Endodermal cell (in vitro differentiated cells): ENCODE measurements around the gene CRTC1. TPM values are rescaled to one million over a fixed set of nuclear protein-coding genes. Genes with fewer than 3 reads are reported as not detected.

Source experiments
- DNase-seq: peaks from one replicate; pipeline ENCODE4 v3.0.0-alpha.2; 2017
- H3K27ac ChIP-seq: 2 replicates; pipeline ENCODE4 v1.5.1; 2013; ENCODE audit warnings: mild to moderate bottlenecking, low read depth, low read length, moderate library complexity
- H3K27me3 ChIP-seq: 2 replicates; pipeline ENCODE4 v1.6.1; 2013; ENCODE audit warnings: mild to moderate bottlenecking, low read length, moderate library complexity; ENCODE audit not compliant: insufficient read depth, control insufficient read depth, poor library complexity, severe bottlenecking
- H3K36me3 ChIP-seq: 2 replicates; pipeline ENCODE4 v1.7.0; 2013; ENCODE audit warnings: mild to moderate bottlenecking, low read length, moderate library complexity; ENCODE audit not compliant: control insufficient read depth, insufficient read depth
- H3K4me1 ChIP-seq: one replicate; pipeline ENCODE4 v1.7.0; 2013; ENCODE audit warnings: low read length; ENCODE audit not compliant: control insufficient read depth, insufficient read depth
- H3K4me3 ChIP-seq: 2 replicates; pipeline ENCODE4 v1.5.1; 2013; ENCODE audit warnings: mild to moderate bottlenecking, low read length, moderate library complexity
- H3K9ac ChIP-seq: 2 replicates; pipeline ENCODE4 v1.6.1; 2013; ENCODE audit warnings: mild to moderate bottlenecking, low read length, moderate library complexity; ENCODE audit not compliant: poor library complexity, severe bottlenecking; ENCODE audit errors: extremely low read depth
- H3K9me3 ChIP-seq: 2 replicates; pipeline ENCODE4 v1.6.1; 2013; ENCODE audit warnings: mild to moderate bottlenecking, low read length, moderate library complexity; ENCODE audit not compliant: control insufficient read depth
- H3K27ac Mint-ChIP-seq: 2 replicates; pipeline ENCODE4 v1.8.0; 2020; ENCODE audit warnings: mixed read lengths
- H3K27me3 Mint-ChIP-seq: 2 replicates; pipeline ENCODE4 v1.8.0; 2021; ENCODE audit warnings: mild to moderate bottlenecking, mixed read lengths; ENCODE audit not compliant: insufficient read depth
- H3K36me3 Mint-ChIP-seq: 2 replicates; pipeline ENCODE4 v1.8.0; 2020; ENCODE audit warnings: low read depth, mixed read lengths
- H3K4me1 Mint-ChIP-seq: 2 replicates; pipeline ENCODE4 v1.8.0; 2020; ENCODE audit warnings: mixed read lengths
- H3K4me3 Mint-ChIP-seq: 2 replicates; pipeline ENCODE4 v1.8.0; 2020; ENCODE audit warnings: mild to moderate bottlenecking, moderate library complexity, mixed read lengths
- H3K9me3 Mint-ChIP-seq: 2 replicates; pipeline ENCODE4 v1.8.0; 2020; ENCODE audit warnings: mild to moderate bottlenecking, mixed read lengths
- CTCF ChIP-seq: fragments of 200-600 bp; sonication (generic); conservative IDR thresholded peaks from 2 replicates; pipeline ENCODE4 v1.5.0; 2021; ENCODE audit warnings: antibody characterized with exemption, mild to moderate bottlenecking
- WGBS, 2 experiments: methylation state at CpG; one replicate each; pipeline versions ENCODE4 v1.1.5 to v1.1.7; 2013; ENCODE audit warnings: missing lambda C conversion rate in 2 of 2, mixed read lengths in 1 of 2; ENCODE audit not compliant: insufficient coverage in 1 of 2, insufficient read length in 1 of 2; 5-methylcytosine and 5-hydroxymethylcytosine counted together
- total RNA-seq, 2 donors: library from RNA; stranded (reverse); fragmentation: NEBNext Ultra II Directional in 1 of 2; extraction: Animal tissue kit (Norgen Biotek cat#: 25700) in 1 of 2; gene quantifications; 2 replicates in 1 of 2; 3 replicates in 1 of 2; pipeline ENCODE4 v1.2.1, GENCODE V29; 2021

The CRTC1 gene
- total RNA-seq, 2 donors from 2014 or later = 26.6 to 29.7 TPM

DNA sequence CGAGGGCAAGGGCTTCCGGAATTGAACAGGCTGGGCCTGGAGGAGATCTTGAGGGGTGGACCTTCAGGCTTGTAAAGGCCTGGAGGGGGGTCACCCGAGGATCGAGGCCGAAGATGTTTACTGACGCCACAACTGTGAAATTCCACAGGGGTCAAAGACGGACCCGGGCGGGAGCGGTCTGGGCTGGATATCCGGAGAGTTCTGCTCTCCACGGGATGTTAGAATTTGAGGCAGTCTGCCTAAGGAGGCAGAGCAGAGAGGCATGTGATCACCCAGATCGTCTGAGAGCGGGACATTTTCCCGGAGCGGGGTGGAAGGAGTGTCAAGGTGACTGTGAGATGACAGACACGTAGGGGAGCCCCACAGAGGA, 33.5 kb upstream of the CRTC1 start:
- H3K27ac ChIP-seq = peak overlapping the region; percentile 85
- peaks cover 24% of the 10 kb centered on the region for H3K4me1 ChIP-seq
- H3K9me3 ChIP-seq = no peaks in the 10 kb centered on the region
- Mint-ChIP-seq H3K36me3 (peaks cover 1% of the 10 kb centered on the region), H3K27ac (peak overlapping the region; percentile 92), H3K4me3 (peak overlapping the region; percentile 31), H3K27me3 (no peaks in the 10 kb centered on the region), H3K4me1 (peaks cover 35% of the 10 kb centered on the region), H3K9me3 (no peaks in the 10 kb centered on the region)
- WGBS, 2 experiments = 28 to 46% methylated on average over 17 of the region's 17 CpGs
- peak overlapping the region; percentile 51 for H3K4me3 ChIP-seq
- no peaks in the 10 kb centered on the region for H3K27me3 ChIP-seq
- peak; percentile 85 for DNase-seq
- no peaks in the 10 kb centered on the region for H3K36me3 ChIP-seq
- no peak overlapping the region for H3K9ac ChIP-seq
- TF ChIP-seq CTCF = no peak

GRCh38 chr19:18650468-18651041, 32.9 kb upstream of the CRTC1 start:
- peaks cover 1% of the 10 kb centered on the region for H3K36me3 Mint-ChIP-seq
- no peaks in the 10 kb centered on the region for H3K9me3 ChIP-seq
- H3K27me3 ChIP-seq = no peaks in the 10 kb centered on the region
- H3K9me3 Mint-ChIP-seq = no peaks in the 10 kb centered on the region
- peaks cover 35% of the 10 kb centered on the region for H3K4me1 Mint-ChIP-seq
- H3K4me1 ChIP-seq = peaks cover 24% of the 10 kb centered on the region
- no peak for TF ChIP-seq CTCF
- no peak overlapping the region for H3K4me3 ChIP-seq
- H3K27ac ChIP-seq = peak overlapping the region; percentile 85
- 57 to 74% methylated on average over 25 to 34 of the region's 34 CpGs for WGBS, 2 experiments
- DNase-seq = peak; percentile 66
- peak overlapping the region; percentile 31 for H3K4me3 Mint-ChIP-seq
- H3K27me3 Mint-ChIP-seq = no peaks in the 10 kb centered on the region
- H3K9ac ChIP-seq = no peak overlapping the region
- no peaks in the 10 kb centered on the region for H3K36me3 ChIP-seq
- peak overlapping the region; percentile 92 for H3K27ac Mint-ChIP-seq

DNA sequence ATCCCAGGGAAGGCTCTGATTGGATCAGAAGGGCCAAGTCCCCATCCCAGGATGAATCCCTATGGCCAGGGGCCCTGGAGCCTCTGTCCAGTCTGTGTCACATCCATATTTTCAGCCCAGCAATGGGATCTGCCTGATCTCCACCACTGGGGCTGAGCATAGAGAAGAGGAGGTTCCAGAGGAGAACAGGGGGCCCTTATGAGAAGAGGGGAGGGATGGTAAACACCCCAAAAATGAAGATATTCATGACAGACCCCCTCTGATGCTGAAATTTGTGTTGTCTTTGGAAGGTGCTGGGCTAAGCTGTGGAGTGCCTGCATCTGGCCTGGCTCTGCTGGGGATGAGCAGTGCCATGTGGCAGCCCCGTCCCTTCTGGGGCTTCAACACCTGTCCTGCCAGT, 32.2 kb upstream of the CRTC1 start:
- H3K9me3 Mint-ChIP-seq = no peaks in the 10 kb centered on the region

More for the DNA sequence above, 32.2 kb upstream of the CRTC1 start:
- no peak for TF ChIP-seq CTCF
- Histone ChIP-seq H3K27ac (no peak overlapping the region), H3K4me1 (peaks cover 24% of the 10 kb centered on the region), H3K4me3 (no peak overlapping the region), H3K36me3 (no peaks in the 10 kb centered on the region), H3K27me3 (no peaks in the 10 kb centered on the region), H3K9me3 (no peaks in the 10 kb centered on the region), H3K9ac (no peak overlapping the region)
- H3K4me1 Mint-ChIP-seq = peaks cover 35% of the 10 kb centered on the region
- no peak overlapping the region for H3K4me3 Mint-ChIP-seq
- peaks cover 1% of the 10 kb centered on the region for H3K36me3 Mint-ChIP-seq
- peak overlapping the region; percentile 55 for H3K27ac Mint-ChIP-seq
- no peaks in the 10 kb centered on the region for H3K27me3 Mint-ChIP-seq
- 97 to 100% methylated on average over 1 of the region's 1 CpG for WGBS, 2 experiments
- peak; percentile 32 for DNase-seq
